Left renal cortex interstitium (tissue), 4 donors: ENCODE results near the gene ELFN1. TPM values are rescaled to one million over a fixed set of nuclear protein-coding genes. Genes with fewer than 3 reads are reported as not detected.
"Not testable (repeated sequence)": the region's sequence is repeated elsewhere in the genome, so short reads cannot be mapped to it uniquely, and the experiment has no call there.

ENCODE experiments used
- DNase-seq, 4 donors: peaks; one replicate each; pipeline ENCODE4 v3.0.0-alpha.2; 2013; ENCODE audit warnings: low read depth in 4 of 4, low spot score in 2 of 4, missing footprints in 1 of 4
- polyA plus RNA-seq, 4 donors: library from polyadenylated mRNA; unstranded; fragments of 120-200 nt; gene quantifications; one replicate each; pipeline ENCODE4 v1.2.1, GENCODE V29; 2013; ENCODE audit not compliant: insufficient read length in 4 of 4

Gene ELFN1
- polyA plus RNA-seq, 4 donors = 11.7 to 22.0 (median 17.5) TPM

- no peak for DNase-seq
These were observed 36.3 kb downstream of the ELFN1 start for GRCh38 chr7:1706381-1706720.

- no peak for DNase-seq
These were observed 36.9 kb downstream of the ELFN1 start for GRCh38 chr7:1706721-1707613.

- no peak for DNase-seq
These were observed 37.9 kb downstream of the ELFN1 start for GRCh38 chr7:1707756-1708595.

- no peak for DNase-seq
These were observed 38.6 kb downstream of the ELFN1 start for GRCh38 chr7:1708596-1709251.

- no peak for DNase-seq
These were observed 39.2 kb downstream of the ELFN1 start for GRCh38 chr7:1709281-1709680.

- DNase-seq = no peak
These were observed 39.8 kb downstream of the ELFN1 start for GRCh38 chr7:1709900-1710299.

GRCh38 chr7:1710936-1711335, 40.9 kb downstream of the ELFN1 start:
- DNase-seq = no peak

GRCh38 chr7:1712907-1713501, 42.9 kb downstream of the ELFN1 start:
- no peak for DNase-seq

GRCh38 chr7:1713502-1714484, 43.7 kb downstream of the ELFN1 start:
- no peak for DNase-seq

GRCh38 chr7:1714583-1715330, 44.7 kb downstream of the ELFN1 start:
- no peak for DNase-seq

GRCh38 chr7:1715331-1715625, 45.2 kb downstream of the ELFN1 start:
- no peak for DNase-seq

- DNase-seq = no peak
These were observed 45.6 kb downstream of the ELFN1 start for GRCh38 chr7:1715671-1716074.

- DNase-seq = no peak
These were observed 46.4 kb downstream of the ELFN1 start for GRCh38 chr7:1716263-1717094.

- DNase-seq = no peak
These were observed 47.0 kb downstream of the ELFN1 start for GRCh38 chr7:1717095-1717483.

GRCh38 chr7:1717903-1718676, 48.0 kb downstream of the ELFN1 start:
- no peak for DNase-seq

GRCh38 chr7:1718850-1719249, 48.8 kb downstream of the ELFN1 start:
- DNase-seq = not testable (repeated sequence)

- DNase-seq = not testable (repeated sequence)
These were observed 49.2 kb downstream of the ELFN1 start for GRCh38 chr7:1719256-1719655.
